GM23338 (cell line): ENCODE results near the gene NPEPPS. TPM values are rescaled to one million over a fixed set of nuclear protein-coding genes. Genes with fewer than 3 reads are reported as not detected.

Experiments
- ATAC-seq: fragments of 200-7000 bp; cut with Tn5 transposase; 3 replicates; pipeline ENCODE4 v1.9.1; 2020
- DNase-seq: peaks from one replicate; pipeline ENCODE4 v3.0.0-alpha.2; 2015; ENCODE audit warnings: low spot score
- H2AFZ ChIP-seq: fragments of 200-600 bp; sonication (generic); 2 replicates; pipeline ENCODE4 v1.8.0; 2016; ENCODE audit warnings: antibody characterized with exemption, mild to moderate bottlenecking, moderate library complexity
- H3F3A ChIP-seq: fragments of 200-600 bp; sonication (generic); replicated peaks from 2 replicates; pipeline ENCODE4 v1.8.0; 2017; ENCODE audit warnings: antibody characterized with exemption, mixed run types, low read depth
- H3K27ac ChIP-seq: fragments of 200-600 bp; sonication (generic); 2 replicates; pipeline ENCODE4 v1.6.1; 2016; ENCODE audit warnings: low read depth
- H3K27me3 ChIP-seq: fragments of 200-600 bp; sonication (generic); 2 replicates; pipeline ENCODE4 v1.8.0; 2016; ENCODE audit warnings: mild to moderate bottlenecking, mixed run types, moderate library complexity; ENCODE audit not compliant: insufficient read depth
- H3K36me3 ChIP-seq: fragments of 200-600 bp; sonication (generic); 2 replicates; pipeline ENCODE4 v1.8.0; 2016; ENCODE audit warnings: mild to moderate bottlenecking; ENCODE audit not compliant: insufficient read depth
- H3K4me1 ChIP-seq: fragments of 200-600 bp; sonication (generic); 2 replicates; pipeline ENCODE4 v1.8.0; 2016; ENCODE audit warnings: mild to moderate bottlenecking, moderate library complexity; ENCODE audit not compliant: insufficient read depth
- H3K4me2 ChIP-seq: fragments of 200-600 bp; sonication (generic); 2 replicates; pipeline ENCODE4 v1.7.1; 2017; ENCODE audit warnings: mixed run types
- H3K4me3 ChIP-seq: fragments of 200-600 bp; sonication (generic); 2 replicates; pipeline ENCODE4 v1.6.1; 2016; ENCODE audit warnings: mixed run types
- H3K79me2 ChIP-seq: fragments of 200-600 bp; sonication (generic); replicated peaks from 2 replicates; pipeline ENCODE4 v1.8.0; 2017; ENCODE audit warnings: mild to moderate bottlenecking; ENCODE audit not compliant: insufficient read depth
- H3K9me2 ChIP-seq: fragments of 200-600 bp; sonication (generic); 2 replicates; pipeline ENCODE4 v1.8.0; 2017; ENCODE audit not compliant: insufficient read depth
- H4K20me1 ChIP-seq: fragments of 200-600 bp; sonication (generic); replicated peaks from 2 replicates; pipeline ENCODE4 v1.8.0; 2017; ENCODE audit warnings: mild to moderate bottlenecking; ENCODE audit not compliant: insufficient read depth
- H3K27ac Mint-ChIP-seq: 2 replicates; pipeline ENCODE4 v1.8.0; 2020; ENCODE audit warnings: inconsistent platforms, mild to moderate bottlenecking, moderate library complexity, mixed read lengths
- H3K27me3 Mint-ChIP-seq: 3 replicates; pipeline ENCODE4 v1.8.0; 2022; ENCODE audit warnings: low read depth, mild to moderate bottlenecking, moderate library complexity, mixed read lengths, inconsistent platforms; ENCODE audit not compliant: insufficient read depth, poor library complexity
- H3K36me3 Mint-ChIP-seq: 3 replicates; pipeline ENCODE4 v1.8.0; 2021; ENCODE audit warnings: low read depth, mild to moderate bottlenecking, inconsistent platforms, moderate library complexity, mixed read lengths
- H3K4me1 Mint-ChIP-seq: 3 replicates; pipeline ENCODE4 v1.8.0; 2020; ENCODE audit warnings: mild to moderate bottlenecking, inconsistent platforms, mixed read lengths
- H3K4me3 Mint-ChIP-seq: 3 replicates; pipeline ENCODE4 v1.8.0; 2021; ENCODE audit warnings: moderate library complexity, mild to moderate bottlenecking, inconsistent platforms, mixed read lengths
- H3K9me3 Mint-ChIP-seq: 3 replicates; pipeline ENCODE4 v1.8.0; 2020; ENCODE audit warnings: moderate library complexity, mild to moderate bottlenecking, inconsistent platforms, mixed read lengths
- CREB1 ChIP-seq: fragments of 250-450 bp; sonication (Bioruptor Pico); IDR thresholded peaks from 2 replicates; pipeline ENCODE4 v1.5.0; 2020; ENCODE audit warnings: low read depth, mild to moderate bottlenecking, moderate library complexity
- EZH2phosphoT487 ChIP-seq: fragments of 200-600 bp; sonication (generic); IDR thresholded peaks from one replicate; pipeline ENCODE4 v1.8.1; 2018; ENCODE audit warnings: antibody characterized with exemption; ENCODE audit not compliant: unreplicated experiment
- NANOG ChIP-seq: IDR thresholded peaks from 2 replicates; pipeline ENCODE4 v1.6.1; 2016; ENCODE audit warnings: antibody characterized with exemption, borderline replicate concordance
- POLR2AphosphoS5 ChIP-seq: IDR thresholded peaks from 2 replicates; pipeline ENCODE4 v1.6.1; 2016; ENCODE audit warnings: antibody characterized with exemption, low read depth
- REST ChIP-seq: IDR thresholded peaks from one replicate; pipeline ENCODE4 v1.6.1; 2018; ENCODE audit warnings: antibody characterized with exemption; ENCODE audit not compliant: unreplicated experiment
- STAT1 ChIP-seq: IDR thresholded peaks from one replicate; pipeline ENCODE4 v1.6.1; 2016; ENCODE audit warnings: antibody characterized with exemption; ENCODE audit not compliant: unreplicated experiment
- ZNF114 ChIP-seq: fragments of 250-450 bp; sonication (Bioruptor Pico); IDR thresholded peaks from 2 replicates; pipeline ENCODE4 v1.5.0; 2020; ENCODE audit warnings: mild to moderate bottlenecking, moderate library complexity
- ZNF331 ChIP-seq: fragments of 250-450 bp; sonication (Bioruptor Pico); IDR thresholded peaks from 2 replicates; pipeline ENCODE4 v1.5.0; 2020; ENCODE audit warnings: low read depth, mild to moderate bottlenecking, moderate library complexity
- polyA plus RNA-seq: library from polyadenylated mRNA; unstranded; fragments of >200 nt; fragmentation: Nextera tagmentation; extraction: Ambion mirVana; gene quantifications from 2 replicates; pipeline ENCODE4 v1.2.1, GENCODE V29; 2016
- total RNA-seq: library from RNA; depleted of rRNA; stranded (reverse); fragments of >200 nt; shearing (Covaris generic); gene quantifications from 2 replicates; pipeline ENCODE4 v1.2.3, GENCODE V29; 2014
- TF ChIP-seq, protein P1 (sequence below): fragments of 250-450 bp; sonication (Bioruptor Pico); IDR thresholded peaks from 2 replicates; pipeline ENCODE4 v1.5.0; 2020; ENCODE audit warnings: mild to moderate bottlenecking, moderate library complexity
- TF ChIP-seq, protein P2 (sequence below), 2 experiments: fragments of 200-600 bp in 1 of 2; sonication (generic) in 1 of 2; conservative IDR thresholded peaks; 2 replicates each; pipeline versions ENCODE4 v1.5.1 to v1.6.1; 2016 to 2017; ENCODE audit warnings: antibody characterized with exemption in 2 of 2, low read depth in 2 of 2, mild to moderate bottlenecking in 2 of 2, moderate library complexity in 1 of 2

NPEPPS gene
- total and polyA plus RNA-seq, 2 experiments from 2014 or later, result 91.5 to 113 TPM

DNA sequence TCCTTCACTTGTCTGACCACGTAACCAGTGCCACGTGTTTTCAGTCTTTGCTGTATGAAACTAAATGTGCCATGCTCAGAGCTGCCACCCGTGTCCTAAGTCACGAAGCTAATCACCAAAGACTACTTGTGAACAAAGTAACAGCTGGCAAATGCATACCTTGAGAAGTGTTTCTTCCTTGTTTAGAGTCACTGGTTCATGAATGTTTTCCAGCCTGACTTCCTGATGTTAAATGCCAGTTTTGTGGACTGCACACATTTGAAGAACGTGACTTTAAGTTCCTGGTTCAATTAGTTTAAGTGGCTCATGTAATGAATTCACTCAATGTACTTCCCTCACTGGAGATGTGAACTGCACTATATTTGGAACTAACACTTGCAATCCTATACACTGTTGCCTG, 98.9 kb downstream of the NPEPPS start (continued):
- TF ChIP-seq, protein P1, sequence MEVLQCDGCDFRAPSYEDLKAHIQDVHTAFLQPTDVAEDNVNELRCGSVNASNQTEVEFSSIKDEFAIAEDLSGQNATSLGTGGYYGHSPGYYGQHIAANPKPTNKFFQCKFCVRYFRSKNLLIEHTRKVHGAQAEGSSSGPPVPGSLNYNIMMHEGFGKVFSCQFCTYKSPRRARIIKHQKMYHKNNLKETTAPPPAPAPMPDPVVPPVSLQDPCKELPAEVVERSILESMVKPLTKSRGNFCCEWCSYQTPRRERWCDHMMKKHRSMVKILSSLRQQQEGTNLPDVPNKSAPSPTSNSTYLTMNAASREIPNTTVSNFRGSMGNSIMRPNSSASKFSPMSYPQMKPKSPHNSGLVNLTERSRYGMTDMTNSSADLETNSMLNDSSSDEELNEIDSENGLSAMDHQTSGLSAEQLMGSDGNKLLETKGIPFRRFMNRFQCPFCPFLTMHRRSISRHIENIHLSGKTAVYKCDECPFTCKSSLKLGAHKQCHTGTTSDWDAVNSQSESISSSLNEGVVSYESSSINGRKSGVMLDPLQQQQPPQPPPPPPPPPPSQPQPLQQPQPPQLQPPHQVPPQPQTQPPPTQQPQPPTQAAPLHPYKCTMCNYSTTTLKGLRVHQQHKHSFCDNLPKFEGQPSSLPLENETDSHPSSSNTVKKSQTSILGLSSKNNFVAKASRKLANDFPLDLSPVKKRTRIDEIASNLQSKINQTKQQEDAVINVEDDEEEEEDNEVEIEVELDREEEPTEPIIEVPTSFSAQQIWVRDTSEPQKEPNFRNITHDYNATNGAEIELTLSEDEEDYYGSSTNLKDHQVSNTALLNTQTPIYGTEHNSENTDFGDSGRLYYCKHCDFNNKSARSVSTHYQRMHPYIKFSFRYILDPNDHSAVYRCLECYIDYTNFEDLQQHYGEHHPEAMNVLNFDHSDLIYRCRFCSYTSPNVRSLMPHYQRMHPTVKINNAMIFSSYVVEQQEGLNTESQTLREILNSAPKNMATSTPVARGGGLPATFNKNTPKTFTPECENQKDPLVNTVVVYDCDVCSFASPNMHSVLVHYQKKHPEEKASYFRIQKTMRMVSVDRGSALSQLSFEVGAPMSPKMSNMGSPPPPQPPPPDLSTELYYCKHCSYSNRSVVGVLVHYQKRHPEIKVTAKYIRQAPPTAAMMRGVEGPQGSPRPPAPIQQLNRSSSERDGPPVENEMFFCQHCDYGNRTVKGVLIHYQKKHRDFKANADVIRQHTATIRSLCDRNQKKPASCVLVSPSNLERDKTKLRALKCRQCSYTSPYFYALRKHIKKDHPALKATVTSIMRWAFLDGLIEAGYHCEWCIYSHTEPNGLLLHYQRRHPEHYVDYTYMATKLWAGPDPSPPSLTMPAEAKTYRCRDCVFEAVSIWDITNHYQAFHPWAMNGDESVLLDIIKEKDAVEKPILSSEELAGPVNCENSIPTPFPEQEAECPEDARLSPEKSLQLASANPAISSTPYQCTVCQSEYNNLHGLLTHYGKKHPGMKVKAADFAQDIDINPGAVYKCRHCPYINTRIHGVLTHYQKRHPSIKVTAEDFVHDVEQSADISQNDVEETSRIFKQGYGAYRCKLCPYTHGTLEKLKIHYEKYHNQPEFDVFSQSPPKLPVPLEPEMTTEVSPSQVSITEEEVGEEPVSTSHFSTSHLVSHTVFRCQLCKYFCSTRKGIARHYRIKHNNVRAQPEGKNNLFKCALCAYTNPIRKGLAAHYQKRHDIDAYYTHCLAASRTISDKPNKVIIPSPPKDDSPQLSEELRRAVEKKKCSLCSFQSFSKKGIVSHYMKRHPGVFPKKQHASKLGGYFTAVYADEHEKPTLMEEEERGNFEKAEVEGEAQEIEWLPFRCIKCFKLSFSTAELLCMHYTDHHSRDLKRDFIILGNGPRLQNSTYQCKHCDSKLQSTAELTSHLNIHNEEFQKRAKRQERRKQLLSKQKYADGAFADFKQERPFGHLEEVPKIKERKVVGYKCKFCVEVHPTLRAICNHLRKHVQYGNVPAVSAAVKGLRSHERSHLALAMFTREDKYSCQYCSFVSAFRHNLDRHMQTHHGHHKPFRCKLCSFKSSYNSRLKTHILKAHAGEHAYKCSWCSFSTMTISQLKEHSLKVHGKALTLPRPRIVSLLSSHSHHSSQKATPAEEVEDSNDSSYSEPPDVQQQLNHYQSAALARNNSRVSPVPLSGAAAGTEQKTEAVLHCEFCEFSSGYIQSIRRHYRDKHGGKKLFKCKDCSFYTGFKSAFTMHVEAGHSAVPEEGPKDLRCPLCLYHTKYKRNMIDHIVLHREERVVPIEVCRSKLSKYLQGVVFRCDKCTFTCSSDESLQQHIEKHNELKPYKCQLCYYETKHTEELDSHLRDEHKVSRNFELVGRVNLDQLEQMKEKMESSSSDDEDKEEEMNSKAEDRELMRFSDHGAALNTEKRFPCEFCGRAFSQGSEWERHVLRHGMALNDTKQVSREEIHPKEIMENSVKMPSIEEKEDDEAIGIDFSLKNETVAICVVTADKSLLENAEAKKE (CRISPR knock-in tag), result no peak
- TF ChIP-seq REST, result no peak
- no peak for TF ChIP-seq ZNF114 (CRISPR knock-in tag)

DNA sequence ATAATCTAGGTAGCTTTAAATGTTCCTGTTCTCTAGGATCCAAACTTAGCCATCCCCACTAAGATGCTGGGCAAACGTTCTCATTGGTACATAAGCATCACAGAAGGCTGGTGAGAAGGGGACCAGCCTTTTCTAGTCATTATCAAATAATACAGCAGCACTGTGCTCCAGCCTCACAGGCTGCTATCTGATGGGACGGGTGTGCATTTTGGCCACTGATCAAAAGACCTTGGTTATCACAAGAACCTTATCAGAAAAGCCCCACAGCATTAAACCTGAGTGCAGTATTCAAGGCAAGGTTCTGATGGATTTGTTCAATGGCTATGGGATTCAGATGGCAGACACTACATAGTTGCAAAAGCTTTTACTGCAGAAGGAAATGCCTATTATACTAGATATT, 99.7 kb downstream of the NPEPPS start:
- no peak overlapping the region for H3K27ac Mint-ChIP-seq
- H3K4me3 Mint-ChIP-seq, result no peak overlapping the region
- no peak for ATAC-seq
- H3K36me3 Mint-ChIP-seq, result no peaks in the 10 kb centered on the region; the same call in 1 of the 3 replicates
- peaks cover 8% of the 10 kb centered on the region for H3K27me3 Mint-ChIP-seq
- no peaks in the 10 kb centered on the region for H3F3A ChIP-seq
- H3K27me3 ChIP-seq, result no peaks in the 10 kb centered on the region
- no peak overlapping the region for H3K27ac ChIP-seq
- H4K20me1 ChIP-seq, result no peaks in the 10 kb centered on the region; the same call in 1 of the 2 replicates
- H3K36me3 ChIP-seq, result no peaks in the 10 kb centered on the region
- DNase-seq, result no peak
- H2AFZ ChIP-seq, result no peak overlapping the region
- no peak overlapping the region for H3K4me2 ChIP-seq
- H3K9me3 Mint-ChIP-seq, result no peaks in the 10 kb centered on the region
- H3K4me1 ChIP-seq, result no peaks in the 10 kb centered on the region
- no peaks in the 10 kb centered on the region for H3K4me1 Mint-ChIP-seq
- no peaks in the 10 kb centered on the region for H3K79me2 ChIP-seq
- H3K9me2 ChIP-seq, result no peaks in the 10 kb centered on the region
- no peak overlapping the region for H3K4me3 ChIP-seq
- TF ChIP-seq NANOG (no peak), CREB1 (CRISPR knock-in tag) (no peak), EZH2phosphoT487 (no peak), ZNF331 (CRISPR knock-in tag) (no peak), STAT1 (no peak), REST (no peak), POLR2AphosphoS5 (no peak)
- TF ChIP-seq, protein P2, sequence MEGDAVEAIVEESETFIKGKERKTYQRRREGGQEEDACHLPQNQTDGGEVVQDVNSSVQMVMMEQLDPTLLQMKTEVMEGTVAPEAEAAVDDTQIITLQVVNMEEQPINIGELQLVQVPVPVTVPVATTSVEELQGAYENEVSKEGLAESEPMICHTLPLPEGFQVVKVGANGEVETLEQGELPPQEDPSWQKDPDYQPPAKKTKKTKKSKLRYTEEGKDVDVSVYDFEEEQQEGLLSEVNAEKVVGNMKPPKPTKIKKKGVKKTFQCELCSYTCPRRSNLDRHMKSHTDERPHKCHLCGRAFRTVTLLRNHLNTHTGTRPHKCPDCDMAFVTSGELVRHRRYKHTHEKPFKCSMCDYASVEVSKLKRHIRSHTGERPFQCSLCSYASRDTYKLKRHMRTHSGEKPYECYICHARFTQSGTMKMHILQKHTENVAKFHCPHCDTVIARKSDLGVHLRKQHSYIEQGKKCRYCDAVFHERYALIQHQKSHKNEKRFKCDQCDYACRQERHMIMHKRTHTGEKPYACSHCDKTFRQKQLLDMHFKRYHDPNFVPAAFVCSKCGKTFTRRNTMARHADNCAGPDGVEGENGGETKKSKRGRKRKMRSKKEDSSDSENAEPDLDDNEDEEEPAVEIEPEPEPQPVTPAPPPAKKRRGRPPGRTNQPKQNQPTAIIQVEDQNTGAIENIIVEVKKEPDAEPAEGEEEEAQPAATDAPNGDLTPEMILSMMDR (conservative IDR thresholded peaks at IDR 0.05; ENCODE audit: low read depth in 2 of 2), result no peak
